ENCODE measurements around the gene GRIN3B. TPM values are rescaled to one million over a fixed set of nuclear protein-coding genes. Genes with fewer than 3 reads are reported as not detected.

Gene GRIN3B
- total RNA-seq, 2 experiments from 2014 or later = 0.07 TPM; not detected in 1

- DNase-seq = peak; percentile 75
- H3K36me3 Mint-ChIP-seq (ENCODE audit: low read depth) = no peaks in the 10 kb centered on the region
- H3K27ac Mint-ChIP-seq = no peak overlapping the region
- no peak overlapping the region for H3K4me3 Mint-ChIP-seq
- peak; percentile 95 for TF ChIP-seq CTCF (IDR thresholded peaks at IDR 0.05)
- peaks cover 1% of the 10 kb centered on the region for H3K4me1 Mint-ChIP-seq (ENCODE audit: low read depth)
- ChIA-PET POLR2A (interaction anchor here (1.0 kb wide), 1 partner anchor 86 kb away, joined by 3 read pairs; no protein-coding TSS in a partner anchor), CTCF (interaction anchor here (0.6 to 1.5 kb wide), 8 partner anchors 9 to 268 kb away, joined by 3 to 4 read pairs (median 3); partner anchors contain the start of gene CIRBP)
- no peaks in the 10 kb centered on the region for H3K9me3 Mint-ChIP-seq
- peak; percentile 88 for ATAC-seq
- H3K27me3 Mint-ChIP-seq = peaks cover 25% of the 10 kb centered on the region
- intact Hi-C loops (cut with micrococcal nuclease) = no loop called here
Observed at GRCh38 chr19:1001538-1002166, 1.4 kb downstream of the GRIN3B start.

GRCh38 chr19:1002600-1002999 lies 2.4 kb downstream of the GRIN3B start:
- H3K4me3 Mint-ChIP-seq = no peak overlapping the region
- intact Hi-C loops (cut with micrococcal nuclease) = no loop called here
- POLR2A ChIA-PET = no interaction called here
- peaks cover 24% of the 10 kb centered on the region for H3K27me3 Mint-ChIP-seq
- H3K4me1 Mint-ChIP-seq (ENCODE audit: low read depth) = no peaks in the 10 kb centered on the region
- no peak overlapping the region for H3K27ac Mint-ChIP-seq
- no peak for TF ChIP-seq CTCF (IDR thresholded peaks at IDR 0.05)
- DNase-seq = no peak
- H3K36me3 Mint-ChIP-seq (ENCODE audit: low read depth) = no peaks in the 10 kb centered on the region
- ATAC-seq = no peak
- H3K9me3 Mint-ChIP-seq = no peaks in the 10 kb centered on the region
- CTCF ChIA-PET = no interaction called here

GRCh38 chr19:1003283-1003682 lies 3.1 kb downstream of the GRIN3B start:
- H3K4me3 Mint-ChIP-seq = no peak overlapping the region
- intact Hi-C loops (cut with micrococcal nuclease) = no loop called here
- CTCF ChIA-PET = interaction anchor here (0.6 kb wide), 1 partner anchor 836 kb away, joined by 3 read pairs; no protein-coding TSS in a partner anchor

GRCh38 chr19:1004204-1004802 lies 4.1 kb downstream of the GRIN3B start:
- Mint-ChIP-seq H3K4me1 (ENCODE audit: low read depth) (no peaks in the 10 kb centered on the region), H3K4me3 (no peak overlapping the region), H3K9me3 (no peaks in the 10 kb centered on the region), H3K36me3 (ENCODE audit: low read depth) (peaks cover 2% of the 10 kb centered on the region), H3K27ac (no peak overlapping the region), H3K27me3 (peaks cover 11% of the 10 kb centered on the region)
- intact Hi-C loops (cut with micrococcal nuclease) = no loop called here
- ATAC-seq (no peak), DNase-seq (no peak)
- TF ChIP-seq CTCF (IDR thresholded peaks at IDR 0.05) = no peak
- CTCF ChIA-PET = interaction anchor here (1.2 kb wide), 1 partner anchor 81 kb away, joined by 3 read pairs; no protein-coding TSS in a partner anchor
- POLR2A ChIA-PET = interaction anchor here (0.9 to 1.7 kb wide), 3 partner anchors 8 to 20 kb away, joined by 3 to 6 read pairs (median 4); partner anchors contain the start of gene WDR18

More at GRCh38 chr19:1003283-1003682, 3.1 kb downstream of the GRIN3B start:
- no peaks in the 10 kb centered on the region for H3K9me3 Mint-ChIP-seq
- no peak for TF ChIP-seq CTCF (IDR thresholded peaks at IDR 0.05)
- POLR2A ChIA-PET = no interaction called here
- no peak for DNase-seq
- peaks cover 17% of the 10 kb centered on the region for H3K27me3 Mint-ChIP-seq
- no peak overlapping the region for H3K27ac Mint-ChIP-seq
- peaks cover under 1% of the 10 kb centered on the region for H3K36me3 Mint-ChIP-seq (ENCODE audit: low read depth)
- H3K4me1 Mint-ChIP-seq (ENCODE audit: low read depth) = no peaks in the 10 kb centered on the region
- ATAC-seq = no peak

Data from activated CD8-positive, alpha-beta T cell treated with anti-CD3 and anti-CD28 coated beads for 36 hours (primary cell).